GM13977 (cell line): Measurements from ENCODE around the gene VSIR.

Source experiments
- DNase-seq: peaks from one replicate; pipeline ENCODE4 v3.0.0; 2012; ENCODE audit warnings: low spot score
- in situ Hi-C: fragments of 300-500 bp; cut with MboI; formaldehyde crosslinking; loops from one replicate; pipeline ENCODE4 v1.12.0; 2022; ENCODE audit warnings: low sequenced_read_pairs, low pct_unique_long_range_greater_than_20kb, mixed read lengths, inconsistent platforms; ENCODE audit not compliant: unreplicated experiment
- TF ChIP-seq, protein P1 (sequence below): IDR thresholded peaks from 2 replicates; pipeline ENCODE4 v1.5.1; 2012; ENCODE audit warnings: mild to moderate bottlenecking, control low read depth; ENCODE audit not compliant: insufficient read depth; ENCODE audit errors: extremely low read depth, missing control alignments

The VSIR gene

DNA sequence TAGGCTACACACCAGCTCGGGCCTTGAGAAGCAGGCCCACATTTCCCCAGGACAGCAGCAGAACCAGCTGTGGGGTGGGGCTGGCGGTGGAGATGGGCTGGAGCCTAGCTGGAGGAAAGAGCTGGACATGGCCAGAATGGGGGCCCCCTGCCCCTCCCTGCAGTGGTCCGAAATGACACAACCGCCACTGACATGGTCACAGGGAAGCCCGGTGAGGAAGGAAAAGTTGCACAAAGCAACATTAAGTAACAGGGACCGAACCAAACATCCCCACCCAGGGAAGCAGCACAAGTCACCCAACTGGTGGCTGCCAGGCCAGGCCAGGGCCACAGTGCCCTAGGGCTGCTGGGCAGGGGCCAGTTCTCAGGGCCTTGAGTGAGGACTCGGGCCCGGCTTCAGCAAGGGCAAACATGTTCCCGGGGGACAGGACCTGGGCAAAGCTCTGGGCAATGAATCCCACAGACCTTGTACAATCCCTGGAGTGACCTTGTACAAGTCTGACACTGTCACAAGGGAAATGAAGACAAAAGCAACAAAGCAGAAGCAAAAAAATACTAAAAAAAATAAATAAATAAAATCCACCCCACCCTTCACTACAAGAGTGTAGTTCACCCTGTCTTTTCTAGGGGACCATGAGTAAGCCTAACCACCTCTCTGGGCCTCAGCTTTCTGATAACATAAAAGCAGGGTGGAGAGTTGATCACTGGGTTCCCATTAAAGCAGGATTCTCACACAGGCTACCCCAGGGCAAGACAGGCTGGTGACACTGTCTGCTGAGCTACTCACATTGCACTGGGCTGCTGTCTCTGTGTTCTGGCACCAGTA lies 44.7 kb upstream of the VSIR start:
- TF ChIP-seq, protein P1, sequence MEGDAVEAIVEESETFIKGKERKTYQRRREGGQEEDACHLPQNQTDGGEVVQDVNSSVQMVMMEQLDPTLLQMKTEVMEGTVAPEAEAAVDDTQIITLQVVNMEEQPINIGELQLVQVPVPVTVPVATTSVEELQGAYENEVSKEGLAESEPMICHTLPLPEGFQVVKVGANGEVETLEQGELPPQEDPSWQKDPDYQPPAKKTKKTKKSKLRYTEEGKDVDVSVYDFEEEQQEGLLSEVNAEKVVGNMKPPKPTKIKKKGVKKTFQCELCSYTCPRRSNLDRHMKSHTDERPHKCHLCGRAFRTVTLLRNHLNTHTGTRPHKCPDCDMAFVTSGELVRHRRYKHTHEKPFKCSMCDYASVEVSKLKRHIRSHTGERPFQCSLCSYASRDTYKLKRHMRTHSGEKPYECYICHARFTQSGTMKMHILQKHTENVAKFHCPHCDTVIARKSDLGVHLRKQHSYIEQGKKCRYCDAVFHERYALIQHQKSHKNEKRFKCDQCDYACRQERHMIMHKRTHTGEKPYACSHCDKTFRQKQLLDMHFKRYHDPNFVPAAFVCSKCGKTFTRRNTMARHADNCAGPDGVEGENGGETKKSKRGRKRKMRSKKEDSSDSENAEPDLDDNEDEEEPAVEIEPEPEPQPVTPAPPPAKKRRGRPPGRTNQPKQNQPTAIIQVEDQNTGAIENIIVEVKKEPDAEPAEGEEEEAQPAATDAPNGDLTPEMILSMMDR, result no peak
- in situ Hi-C loops, result no loop called here
- no peak for DNase-seq

DNA sequence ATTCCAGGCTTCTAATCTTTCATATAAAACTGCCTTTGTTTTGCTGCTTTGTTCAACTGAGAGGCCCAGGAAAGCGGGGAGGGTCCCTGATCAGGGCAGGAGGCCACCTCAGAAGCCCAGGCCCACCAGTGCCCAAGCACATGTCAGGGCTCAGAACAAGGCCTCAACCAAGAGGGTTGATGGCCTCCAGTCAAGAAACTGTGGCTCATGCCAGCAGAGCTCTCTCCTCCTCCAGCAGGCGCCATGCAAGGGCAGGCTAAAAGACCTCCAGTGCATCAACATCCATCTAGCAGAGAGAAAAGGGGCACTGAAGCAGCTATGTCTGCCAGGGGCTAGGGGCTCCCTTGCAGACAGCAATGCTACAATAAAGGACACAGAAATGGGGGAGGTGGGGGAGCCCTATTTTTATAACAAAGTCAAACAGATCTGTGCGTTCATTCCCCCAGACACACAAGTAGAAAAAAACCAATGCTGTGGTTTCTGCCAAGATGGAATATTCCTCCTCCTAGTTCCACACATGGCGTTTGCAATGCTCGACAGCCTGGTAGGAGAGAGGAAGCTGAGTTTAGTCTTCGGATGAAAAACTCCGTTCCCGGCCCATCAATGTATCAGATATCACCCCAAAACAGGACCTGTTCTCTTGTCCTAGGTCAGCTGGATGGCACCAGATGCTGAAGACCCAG lies 43.8 kb upstream of the VSIR start:
- TF ChIP-seq, protein P1, result no peak
- in situ Hi-C loops, result no loop called here
- no peak for DNase-seq

DNA sequence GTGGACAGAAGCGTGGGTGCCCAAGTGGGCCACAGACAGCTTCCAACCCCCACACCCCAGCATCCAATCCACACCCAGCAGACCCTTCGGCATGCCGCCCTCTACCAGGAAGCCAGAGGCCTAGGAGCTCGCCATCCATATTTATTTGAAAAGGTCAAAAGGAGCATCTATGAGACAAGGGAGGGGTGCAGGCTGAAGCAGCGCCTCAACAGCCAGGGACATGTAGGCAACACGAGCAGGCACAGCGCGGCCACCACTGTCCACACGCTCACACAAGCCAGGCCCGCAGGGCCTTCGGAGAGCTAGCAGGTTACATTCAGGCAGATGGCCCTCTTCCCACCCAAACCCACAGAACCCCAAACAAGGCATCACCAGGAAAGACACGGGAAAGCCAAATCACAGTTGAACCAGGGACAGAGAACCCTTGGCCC lies 43.1 kb upstream of the VSIR start:
- TF ChIP-seq, protein P1, result no peak
- in situ Hi-C loops, result no loop called here
- no peak for DNase-seq

DNA sequence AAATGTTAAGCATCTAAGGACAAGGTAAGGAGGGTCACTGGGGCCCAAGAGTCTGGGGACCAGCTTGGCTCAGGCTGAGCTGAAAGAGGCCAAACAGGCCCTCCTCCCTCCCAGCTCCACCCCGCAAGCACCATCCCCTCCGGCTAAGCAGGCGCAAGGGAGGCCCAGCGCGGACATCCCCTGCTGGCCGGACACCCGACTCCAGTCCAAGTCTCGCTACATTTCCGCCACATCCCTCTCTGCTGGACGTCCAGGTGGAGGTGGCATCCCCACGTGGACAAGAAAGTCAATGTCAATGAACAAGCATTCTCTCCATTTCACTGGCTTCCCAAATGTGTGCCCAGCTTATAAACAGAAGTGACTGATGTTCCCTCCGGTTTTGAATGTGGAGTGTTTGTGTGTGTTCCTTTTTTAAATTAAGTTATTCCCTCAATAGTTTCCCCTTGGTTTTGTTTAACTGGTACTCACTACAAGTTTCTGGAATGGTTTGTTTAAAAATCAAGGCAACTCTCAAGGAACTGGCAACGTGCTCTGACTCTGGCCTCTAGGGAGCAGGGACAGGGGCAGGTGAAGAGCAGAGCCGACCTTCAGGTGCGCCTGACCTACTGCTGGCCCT lies 42.3 kb upstream of the VSIR start:
- in situ Hi-C loops, result no loop called here
- DNase-seq, result no peak
- TF ChIP-seq, protein P1, result no peak

DNA sequence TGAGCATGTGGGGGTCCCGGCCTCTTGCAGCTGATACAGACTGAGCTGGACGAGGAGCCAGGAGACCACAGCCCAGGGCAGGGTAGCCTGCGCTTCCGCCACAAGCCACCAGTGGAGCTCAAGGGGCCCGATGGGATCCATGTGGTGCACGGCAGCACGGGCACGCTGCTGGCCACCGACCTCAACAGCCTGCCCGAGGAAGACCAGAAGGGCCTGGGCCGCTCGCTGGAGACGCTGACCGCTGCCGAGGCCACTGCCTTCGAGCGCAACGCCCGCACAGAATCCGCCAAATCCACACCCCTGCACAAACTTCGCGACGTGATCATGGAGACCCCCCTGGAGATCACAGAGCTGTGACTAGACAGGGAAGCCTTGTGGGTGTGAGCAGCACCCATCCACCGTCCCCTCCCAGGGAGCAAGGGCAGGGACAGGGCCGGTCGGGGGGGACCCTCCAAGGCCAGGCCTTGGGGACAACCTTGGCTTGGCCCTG lies 41.6 kb upstream of the VSIR start:
- in situ Hi-C loops, result no loop called here
- TF ChIP-seq, protein P1, result no peak

DNA sequence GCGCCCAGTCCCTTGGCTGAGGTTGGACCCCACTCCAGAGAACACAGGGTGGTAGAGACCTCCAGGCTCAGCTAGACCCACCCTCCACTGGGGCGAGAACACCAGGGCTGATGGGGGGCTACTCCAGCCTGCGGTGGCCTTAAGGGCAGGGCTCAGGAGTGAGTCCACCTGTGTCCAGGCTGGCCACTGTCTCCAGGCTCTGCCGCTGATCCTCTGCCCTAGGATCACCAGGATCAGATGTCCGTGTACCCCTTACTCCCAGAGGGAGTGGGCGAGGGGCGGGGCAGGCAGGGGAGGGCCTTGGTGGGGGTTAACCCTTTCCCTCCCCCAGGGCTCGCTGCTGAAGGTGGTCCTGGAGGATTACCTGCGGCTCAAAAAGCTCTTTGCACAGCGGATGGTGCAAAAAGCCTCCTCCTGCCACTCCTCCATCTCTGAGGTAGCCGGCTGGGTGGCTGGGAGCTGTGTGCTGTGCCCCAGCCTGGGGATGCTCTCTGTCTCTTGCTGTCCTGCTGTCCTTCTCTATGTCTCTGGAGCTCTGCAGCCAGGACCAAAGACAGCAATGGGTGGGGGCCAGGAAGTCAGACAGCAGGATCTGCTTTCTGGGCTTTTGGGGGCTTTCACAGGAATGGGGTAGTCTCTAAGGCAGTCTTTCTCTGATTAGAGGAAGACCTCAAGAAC lies 39.7 kb upstream of the VSIR start:
- no peak for DNase-seq
- TF ChIP-seq, protein P1, result no peak
- in situ Hi-C loops, result no loop called here

More for the DNA sequence above, 41.6 kb upstream of the VSIR start:
- DNase-seq, result no peak
